WTC11 (cell line): ENCODE measurements around the gene AIDA.

ENCODE experiments used
- ATF3 ChIP-seq: sonication (generic); formaldehyde crosslinking; conservative IDR thresholded peaks from 2 replicates; pipeline ENCODE4 v1.8.1; 2022; ENCODE audit warnings: mild to moderate bottlenecking, missing genetic modification reagents
- GABPB1 ChIP-seq: sonication (generic); formaldehyde crosslinking; IDR thresholded peaks from 2 replicates; pipeline ENCODE4 v1.8.1; 2023; ENCODE audit warnings: mild to moderate bottlenecking, missing genetic modification reagents
- SP1 ChIP-seq: sonication (generic); formaldehyde crosslinking; conservative IDR thresholded peaks from 2 replicates; pipeline ENCODE4 v1.8.1; 2022; ENCODE audit warnings: missing genetic modification reagents
- TF ChIP-seq, protein P1 (sequence below): fragments of 200-600 bp; IDR thresholded peaks from 2 replicates; pipeline ENCODE4 v1.8.0; 2022; ENCODE audit warnings: antibody characterized with exemption
- TF ChIP-seq, protein P2 (sequence below): sonication (generic); formaldehyde crosslinking; IDR thresholded peaks from 2 replicates; pipeline ENCODE4 v1.8.1; 2022; ENCODE audit warnings: mild to moderate bottlenecking, missing genetic modification reagents, moderate library complexity, borderline replicate concordance
- TF ChIP-seq, protein P3 (sequence below): sonication (generic); formaldehyde crosslinking; IDR thresholded peaks from 2 replicates; pipeline ENCODE4 v1.8.1; 2023; ENCODE audit warnings: mild to moderate bottlenecking, missing genetic modification reagents, moderate library complexity

- TF ChIP-seq, protein P1, sequence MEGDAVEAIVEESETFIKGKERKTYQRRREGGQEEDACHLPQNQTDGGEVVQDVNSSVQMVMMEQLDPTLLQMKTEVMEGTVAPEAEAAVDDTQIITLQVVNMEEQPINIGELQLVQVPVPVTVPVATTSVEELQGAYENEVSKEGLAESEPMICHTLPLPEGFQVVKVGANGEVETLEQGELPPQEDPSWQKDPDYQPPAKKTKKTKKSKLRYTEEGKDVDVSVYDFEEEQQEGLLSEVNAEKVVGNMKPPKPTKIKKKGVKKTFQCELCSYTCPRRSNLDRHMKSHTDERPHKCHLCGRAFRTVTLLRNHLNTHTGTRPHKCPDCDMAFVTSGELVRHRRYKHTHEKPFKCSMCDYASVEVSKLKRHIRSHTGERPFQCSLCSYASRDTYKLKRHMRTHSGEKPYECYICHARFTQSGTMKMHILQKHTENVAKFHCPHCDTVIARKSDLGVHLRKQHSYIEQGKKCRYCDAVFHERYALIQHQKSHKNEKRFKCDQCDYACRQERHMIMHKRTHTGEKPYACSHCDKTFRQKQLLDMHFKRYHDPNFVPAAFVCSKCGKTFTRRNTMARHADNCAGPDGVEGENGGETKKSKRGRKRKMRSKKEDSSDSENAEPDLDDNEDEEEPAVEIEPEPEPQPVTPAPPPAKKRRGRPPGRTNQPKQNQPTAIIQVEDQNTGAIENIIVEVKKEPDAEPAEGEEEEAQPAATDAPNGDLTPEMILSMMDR, result no peak
- TF ChIP-seq GABPB1 (CRISPR knock-in tag), result no peak
- TF ChIP-seq, protein P2, sequence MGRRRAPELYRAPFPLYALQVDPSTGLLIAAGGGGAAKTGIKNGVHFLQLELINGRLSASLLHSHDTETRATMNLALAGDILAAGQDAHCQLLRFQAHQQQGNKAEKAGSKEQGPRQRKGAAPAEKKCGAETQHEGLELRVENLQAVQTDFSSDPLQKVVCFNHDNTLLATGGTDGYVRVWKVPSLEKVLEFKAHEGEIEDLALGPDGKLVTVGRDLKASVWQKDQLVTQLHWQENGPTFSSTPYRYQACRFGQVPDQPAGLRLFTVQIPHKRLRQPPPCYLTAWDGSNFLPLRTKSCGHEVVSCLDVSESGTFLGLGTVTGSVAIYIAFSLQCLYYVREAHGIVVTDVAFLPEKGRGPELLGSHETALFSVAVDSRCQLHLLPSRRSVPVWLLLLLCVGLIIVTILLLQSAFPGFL, result no peak
- TF ChIP-seq, protein P3, sequence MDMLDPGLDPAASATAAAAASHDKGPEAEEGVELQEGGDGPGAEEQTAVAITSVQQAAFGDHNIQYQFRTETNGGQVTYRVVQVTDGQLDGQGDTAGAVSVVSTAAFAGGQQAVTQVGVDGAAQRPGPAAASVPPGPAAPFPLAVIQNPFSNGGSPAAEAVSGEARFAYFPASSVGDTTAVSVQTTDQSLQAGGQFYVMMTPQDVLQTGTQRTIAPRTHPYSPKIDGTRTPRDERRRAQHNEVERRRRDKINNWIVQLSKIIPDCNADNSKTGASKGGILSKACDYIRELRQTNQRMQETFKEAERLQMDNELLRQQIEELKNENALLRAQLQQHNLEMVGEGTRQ, result no peak
- no peak for TF ChIP-seq ATF3 (CRISPR knock-in tag)
- no peak for TF ChIP-seq SP1 (CRISPR knock-in tag)
Measured at GRCh38 chr1:222665964-222666363, 46.3 kb downstream of the AIDA start.
